ENCODE results near the gene HOXB3. TPM values are rescaled to one million over a fixed set of nuclear protein-coding genes. Genes with fewer than 3 reads are reported as not detected.

HOXB3 gene
- total RNA-seq, 1 experiment from 2014 or later: 6.8 TPM

- no peaks in the 10 kb centered on the region for H3K36me3 ChIP-seq (replicated peaks; ENCODE audit: control insufficient read depth, insufficient read depth, low read length)
- peak; percentile 73 for DNase-seq
- peaks cover 99% of the 10 kb centered on the region for H3K27me3 ChIP-seq (ENCODE audit: control insufficient read depth, insufficient read depth, low read length)
- H3K4me3 ChIP-seq (ENCODE audit: insufficient read depth, low read depth, low read length): no peak overlapping the region
These were observed 29.9 kb upstream of the HOXB3 start for GRCh38 chr17:48619826-48620449.

- no peak overlapping the region for H3K4me3 ChIP-seq (ENCODE audit: insufficient read depth, low read depth, low read length)
- H3K27me3 ChIP-seq (ENCODE audit: control insufficient read depth, insufficient read depth, low read length): peaks cover 99% of the 10 kb centered on the region
- DNase-seq: peak; percentile 97
- no peaks in the 10 kb centered on the region for H3K36me3 ChIP-seq (replicated peaks; ENCODE audit: control insufficient read depth, insufficient read depth, low read length)
These were observed 28.3 kb upstream of the HOXB3 start for GRCh38 chr17:48618256-48618896.

GRCh38 chr17:48617471-48618255, 27.6 kb upstream of the HOXB3 start:
- peak; percentile 78 for DNase-seq
- H3K27me3 ChIP-seq (ENCODE audit: control insufficient read depth, insufficient read depth, low read length): peaks cover 99% of the 10 kb centered on the region
- no peaks in the 10 kb centered on the region for H3K36me3 ChIP-seq (replicated peaks; ENCODE audit: control insufficient read depth, insufficient read depth, low read length)
- H3K4me3 ChIP-seq (ENCODE audit: insufficient read depth, low read depth, low read length): no peak overlapping the region

- no peak for DNase-seq
- Histone ChIP-seq H3K4me3 (ENCODE audit: insufficient read depth, low read depth, low read length) (no peak overlapping the region), H3K27me3 (ENCODE audit: control insufficient read depth, insufficient read depth, low read length) (peaks cover 99% of the 10 kb centered on the region), H3K36me3 (replicated peaks; ENCODE audit: control insufficient read depth, insufficient read depth, low read length) (no peaks in the 10 kb centered on the region)
These were observed 26.9 kb upstream of the HOXB3 start for GRCh38 chr17:48616717-48617470.

GRCh38 chr17:48615963-48616716, 26.1 kb upstream of the HOXB3 start:
- Histone ChIP-seq H3K27me3 (ENCODE audit: control insufficient read depth, insufficient read depth, low read length) (peaks cover 99% of the 10 kb centered on the region), H3K36me3 (replicated peaks; ENCODE audit: control insufficient read depth, insufficient read depth, low read length) (no peaks in the 10 kb centered on the region), H3K4me3 (ENCODE audit: insufficient read depth, low read depth, low read length) (no peak overlapping the region)
- no peak for DNase-seq

GRCh38 chr17:48615047-48615962, 25.3 kb upstream of the HOXB3 start, which contains the start of gene HOXB8:
Gene HOXB8 (minus strand): TSS chr17:48615292. CDS start chr17:48614704, 588 bp downstream.
- no peak within 1 kb of the TSS for H3K4me3 ChIP-seq (ENCODE audit: insufficient read depth, low read depth, low read length)
- no peaks in the 10 kb centered on the region for H3K36me3 ChIP-seq (replicated peaks; ENCODE audit: control insufficient read depth, insufficient read depth, low read length)
- no peak for DNase-seq
- H3K27me3 ChIP-seq (ENCODE audit: control insufficient read depth, insufficient read depth, low read length): peaks cover 99% of the 10 kb centered on the region

GRCh38 chr17:48613862-48614694, 24.0 kb upstream of the HOXB3 start:
- DNase-seq: peak; percentile 83
- no peaks in the 10 kb centered on the region for H3K36me3 ChIP-seq (replicated peaks; ENCODE audit: control insufficient read depth, insufficient read depth, low read length)
- no peak overlapping the region for H3K4me3 ChIP-seq (ENCODE audit: insufficient read depth, low read depth, low read length)
- H3K27me3 ChIP-seq (ENCODE audit: control insufficient read depth, insufficient read depth, low read length): peaks cover 99% of the 10 kb centered on the region

- H3K36me3 ChIP-seq (replicated peaks; ENCODE audit: control insufficient read depth, insufficient read depth, low read length): no peaks in the 10 kb centered on the region
- H3K27me3 ChIP-seq (ENCODE audit: control insufficient read depth, insufficient read depth, low read length): peaks cover 99% of the 10 kb centered on the region
- peak; percentile 87 for DNase-seq
- H3K4me3 ChIP-seq (ENCODE audit: insufficient read depth, low read depth, low read length): no peak overlapping the region
These were observed 23.0 kb upstream of the HOXB3 start for GRCh38 chr17:48612854-48613691.

GRCh38 chr17:48612456-48612853, 22.4 kb upstream of the HOXB3 start:
- Histone ChIP-seq H3K27me3 (ENCODE audit: control insufficient read depth, insufficient read depth, low read length) (peaks cover 99% of the 10 kb centered on the region), H3K36me3 (replicated peaks; ENCODE audit: control insufficient read depth, insufficient read depth, low read length) (no peaks in the 10 kb centered on the region), H3K4me3 (ENCODE audit: insufficient read depth, low read depth, low read length) (no peak overlapping the region)
- DNase-seq: no peak

- DNase-seq: peak; percentile 83
- Histone ChIP-seq H3K4me3 (ENCODE audit: insufficient read depth, low read depth, low read length) (no peak overlapping the region), H3K27me3 (ENCODE audit: control insufficient read depth, insufficient read depth, low read length) (peaks cover 99% of the 10 kb centered on the region)
These were observed 21.8 kb upstream of the HOXB3 start for GRCh38 chr17:48611681-48612455.

GRCh38 chr17:48611213-48611612, 21.2 kb upstream of the HOXB3 start:
- H3K36me3 ChIP-seq (replicated peaks; ENCODE audit: control insufficient read depth, insufficient read depth, low read length): no peaks in the 10 kb centered on the region
- peaks cover 99% of the 10 kb centered on the region for H3K27me3 ChIP-seq (ENCODE audit: control insufficient read depth, insufficient read depth, low read length)
- H3K4me3 ChIP-seq (ENCODE audit: insufficient read depth, low read depth, low read length): no peak overlapping the region
- DNase-seq: no peak

More at GRCh38 chr17:48611681-48612455, 21.8 kb upstream of the HOXB3 start:
- H3K36me3 ChIP-seq (replicated peaks; ENCODE audit: control insufficient read depth, insufficient read depth, low read length): no peaks in the 10 kb centered on the region
